Nephron progenitor cell (in vitro differentiated cells): Measurements from ENCODE around the gene B3GNT3.
A peak's percentile ranks its signal among the peaks of the same experiment; 100 is the strongest.

Experiments used
- DNase-seq: peaks from one replicate; pipeline ENCODE4 v3.0.0; 2021
- H3K27ac Mint-ChIP-seq: 2 replicates; pipeline ENCODE4 v1.8.0; 2021; ENCODE audit warnings: mild to moderate bottlenecking, moderate library complexity, mixed read lengths
- H3K27me3 Mint-ChIP-seq: 2 replicates; pipeline ENCODE4 v1.8.0; 2021; ENCODE audit warnings: mild to moderate bottlenecking, low read depth, mixed read lengths; ENCODE audit not compliant: poor library complexity
- H3K36me3 Mint-ChIP-seq: 2 replicates; pipeline ENCODE4 v1.8.0; 2021; ENCODE audit warnings: low read depth, mixed read lengths
- H3K4me1 Mint-ChIP-seq: 2 replicates; pipeline ENCODE4 v1.8.0; 2021; ENCODE audit warnings: mixed read lengths
- H3K4me3 Mint-ChIP-seq: 2 replicates; pipeline ENCODE4 v1.8.0; 2021; ENCODE audit warnings: mild to moderate bottlenecking, moderate library complexity, mixed read lengths
- H3K9me3 Mint-ChIP-seq: 2 replicates; pipeline ENCODE4 v1.8.0; 2021; ENCODE audit warnings: mild to moderate bottlenecking, moderate library complexity, mixed read lengths
- CTCF ChIP-seq: fragments of 200-600 bp; sonication (generic); IDR thresholded peaks from 2 replicates; pipeline ENCODE4 v1.5.0; 2021; ENCODE audit warnings: antibody characterized with exemption

The B3GNT3 gene

GRCh38 chr19:17841371-17841809 is 46.5 kb downstream of the B3GNT3 start:
- peak overlapping the region; percentile 78 for H3K4me3 Mint-ChIP-seq
- H3K36me3 Mint-ChIP-seq, result no peaks in the 10 kb centered on the region
- no peaks in the 10 kb centered on the region for H3K9me3 Mint-ChIP-seq
- no peak for DNase-seq
- H3K27me3 Mint-ChIP-seq, result peaks cover 77% of the 10 kb centered on the region
- TF ChIP-seq CTCF, result no peak
- no peak overlapping the region for H3K27ac Mint-ChIP-seq
- H3K4me1 Mint-ChIP-seq, result peaks cover 16% of the 10 kb centered on the region

GRCh38 chr19:17841810-17842662 is 47.1 kb downstream of the B3GNT3 start:
- no peak for TF ChIP-seq CTCF
- H3K9me3 Mint-ChIP-seq, result no peaks in the 10 kb centered on the region
- H3K27ac Mint-ChIP-seq, result no peak overlapping the region
- H3K36me3 Mint-ChIP-seq, result no peaks in the 10 kb centered on the region
- peaks cover 12% of the 10 kb centered on the region for H3K4me1 Mint-ChIP-seq
- peaks cover 76% of the 10 kb centered on the region for H3K27me3 Mint-ChIP-seq
- peak overlapping the region; percentile 78 for H3K4me3 Mint-ChIP-seq
- peak; percentile 99 for DNase-seq

GRCh38 chr19:17842663-17843291 is 47.8 kb downstream of the B3GNT3 start:
- no peaks in the 10 kb centered on the region for H3K36me3 Mint-ChIP-seq
- H3K27me3 Mint-ChIP-seq, result peaks cover 77% of the 10 kb centered on the region
- no peak for TF ChIP-seq CTCF
- peaks cover 12% of the 10 kb centered on the region for H3K4me1 Mint-ChIP-seq
- H3K27ac Mint-ChIP-seq, result no peak overlapping the region
- H3K9me3 Mint-ChIP-seq, result no peaks in the 10 kb centered on the region
- DNase-seq, result no peak
- H3K4me3 Mint-ChIP-seq, result peak overlapping the region; percentile 57

- DNase-seq, result no peak
- no peak overlapping the region for H3K27ac Mint-ChIP-seq
- no peaks in the 10 kb centered on the region for H3K36me3 Mint-ChIP-seq
- no peaks in the 10 kb centered on the region for H3K9me3 Mint-ChIP-seq
- H3K4me3 Mint-ChIP-seq, result no peak overlapping the region
- H3K27me3 Mint-ChIP-seq, result peaks cover 76% of the 10 kb centered on the region
- H3K4me1 Mint-ChIP-seq, result peaks cover 12% of the 10 kb centered on the region
- TF ChIP-seq CTCF, result no peak
Measured at GRCh38 chr19:17843292-17843827, 48.4 kb downstream of the B3GNT3 start.

- peaks cover 79% of the 10 kb centered on the region for H3K27me3 Mint-ChIP-seq
Measured at GRCh38 chr19:17843908-17844490, 49.1 kb downstream of the B3GNT3 start.

More at GRCh38 chr19:17843908-17844490, 49.1 kb downstream of the B3GNT3 start:
- DNase-seq, result no peak
- no peak for TF ChIP-seq CTCF
- H3K4me3 Mint-ChIP-seq, result peak overlapping the region; percentile 16
- peaks cover 17% of the 10 kb centered on the region for H3K4me1 Mint-ChIP-seq
- H3K27ac Mint-ChIP-seq, result no peak overlapping the region
- no peaks in the 10 kb centered on the region for H3K36me3 Mint-ChIP-seq
- no peaks in the 10 kb centered on the region for H3K9me3 Mint-ChIP-seq
